Memory B cell (primary cell): ENCODE data around the gene KRTCAP2.
"Not testable (repeated sequence)": the region's sequence is repeated elsewhere in the genome, so short reads cannot be mapped to it uniquely, and the experiment has no call there.

Experiments used
- ATAC-seq: fragments of 150-1000 bp; cut with Tn5 transposase; 2 replicates; pipeline ENCODE4 v1.10.0; 2021; ENCODE audit warnings: low read depth, mild to moderate bottlenecking, moderate library complexity
- DNase-seq, 2 donors: peaks; one replicate each; pipeline ENCODE4 v3.0.0; 2022; ENCODE audit warnings: low spot score in 2 of 2
- H3K27ac Mint-ChIP-seq: one replicate; pipeline ENCODE4 v1.8.0; 2022; ENCODE audit warnings: mild to moderate bottlenecking, moderate library complexity, mixed read lengths
- H3K27me3 Mint-ChIP-seq: one replicate; pipeline ENCODE4 v1.8.0; 2022; ENCODE audit warnings: mixed read lengths
- H3K36me3 Mint-ChIP-seq: one replicate; pipeline ENCODE4 v1.8.0; 2022; ENCODE audit warnings: mild to moderate bottlenecking, mixed read lengths
- H3K4me1 Mint-ChIP-seq: one replicate; pipeline ENCODE4 v1.8.0; 2022; ENCODE audit warnings: mixed read lengths
- H3K4me3 Mint-ChIP-seq: one replicate; pipeline ENCODE4 v1.8.0; 2022; ENCODE audit warnings: mild to moderate bottlenecking, moderate library complexity, mixed read lengths
- H3K9me3 Mint-ChIP-seq: one replicate; pipeline ENCODE4 v1.8.0; 2022; ENCODE audit warnings: mixed read lengths

Gene KRTCAP2

DNA sequence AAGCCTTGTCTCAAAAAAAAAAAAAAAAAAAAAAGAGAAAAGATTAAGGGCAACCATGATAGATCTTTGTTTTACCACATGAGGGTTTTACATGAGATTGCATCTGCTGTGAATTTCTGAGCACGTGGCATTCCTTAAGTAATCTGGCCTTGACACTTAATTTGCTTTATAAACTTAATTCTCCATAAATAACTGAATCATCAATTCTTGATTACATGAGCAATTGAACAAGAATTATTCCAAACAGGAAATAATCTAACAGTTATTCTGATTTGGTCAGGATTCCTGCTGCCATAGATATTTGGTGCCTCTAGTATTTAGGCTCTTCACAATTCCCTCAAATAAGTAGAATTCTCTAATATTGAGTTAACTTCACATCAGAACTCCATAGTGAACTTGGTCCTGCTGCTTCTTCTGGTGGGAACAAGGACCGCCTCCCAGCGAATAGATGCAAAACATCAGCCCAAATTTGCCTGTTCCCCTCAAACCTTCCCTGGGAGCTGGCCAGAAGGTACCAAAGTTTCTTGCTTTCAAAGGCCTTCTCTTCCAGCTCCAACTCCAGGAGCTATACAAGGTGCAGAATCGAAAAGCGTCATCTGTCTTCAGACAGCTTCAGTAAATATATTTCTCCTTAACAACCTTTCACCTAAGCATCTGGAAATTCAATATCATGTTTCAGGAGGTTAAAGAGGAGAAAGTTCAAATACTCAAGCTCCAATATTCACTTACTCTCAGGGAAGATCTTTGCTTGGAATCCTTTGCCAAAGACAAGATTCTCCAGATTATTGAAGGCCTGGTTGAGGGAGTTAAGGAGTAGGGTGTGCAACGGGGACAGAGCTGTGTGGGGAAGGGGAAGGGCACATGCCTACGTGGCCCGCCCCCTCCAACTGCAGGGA, 1.0 kb downstream of the KRTCAP2 start:
- H3K27ac Mint-ChIP-seq, result peak overlapping the region; percentile 97
- H3K36me3 Mint-ChIP-seq, result peaks cover 10% of the 10 kb centered on the region
- H3K4me3 Mint-ChIP-seq, result peak overlapping the region; percentile 100
- ATAC-seq (peak; percentile 19), DNase-seq (no peak)
- H3K27me3 Mint-ChIP-seq, result no peaks in the 10 kb centered on the region
- no peaks in the 10 kb centered on the region for H3K9me3 Mint-ChIP-seq
- peaks cover 42% of the 10 kb centered on the region for H3K4me1 Mint-ChIP-seq

DNA sequence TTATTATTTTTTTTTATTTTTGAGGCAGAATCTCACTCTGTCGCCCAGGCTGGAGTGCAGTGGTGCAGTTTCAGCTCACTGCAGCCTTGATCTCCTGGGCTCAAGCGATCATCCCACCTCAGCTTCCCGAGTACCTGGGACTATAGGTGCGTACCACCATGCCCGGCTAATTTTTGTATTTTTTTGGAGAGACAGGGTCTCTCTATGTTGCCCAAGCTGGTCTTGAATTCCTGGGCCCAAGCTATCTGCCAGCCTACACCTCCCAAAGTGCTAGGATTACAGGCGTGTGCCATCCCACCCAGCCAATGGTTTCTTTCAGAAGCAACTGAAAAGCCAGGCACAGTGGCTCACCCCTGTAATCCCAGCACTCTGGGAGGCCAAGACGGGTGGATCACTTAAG, 2.3 kb downstream of the KRTCAP2 start:
- no peaks in the 10 kb centered on the region for H3K9me3 Mint-ChIP-seq
- H3K27me3 Mint-ChIP-seq, result no peaks in the 10 kb centered on the region
- peaks cover 38% of the 10 kb centered on the region for H3K4me1 Mint-ChIP-seq
- peaks cover 10% of the 10 kb centered on the region for H3K36me3 Mint-ChIP-seq
- no peak overlapping the region for H3K4me3 Mint-ChIP-seq
- ATAC-seq (no peak), DNase-seq (no peak)
- no peak overlapping the region for H3K27ac Mint-ChIP-seq

- no peak overlapping the region for H3K4me3 Mint-ChIP-seq
- H3K36me3 Mint-ChIP-seq, result peaks cover 10% of the 10 kb centered on the region
- no peaks in the 10 kb centered on the region for H3K9me3 Mint-ChIP-seq
- peaks cover 38% of the 10 kb centered on the region for H3K4me1 Mint-ChIP-seq
- ATAC-seq (no peak), DNase-seq (no peak)
- H3K27me3 Mint-ChIP-seq, result no peaks in the 10 kb centered on the region
- H3K27ac Mint-ChIP-seq, result no peak overlapping the region
Measured at GRCh38 chr1:155170101-155170785, 2.9 kb downstream of the KRTCAP2 start.

- H3K9me3 Mint-ChIP-seq, result no peaks in the 10 kb centered on the region
- DNase-seq (no peak), ATAC-seq (no peak)
- peak overlapping the region; percentile 5 for H3K27ac Mint-ChIP-seq
- H3K4me1 Mint-ChIP-seq, result peaks cover 33% of the 10 kb centered on the region
- H3K27me3 Mint-ChIP-seq, result no peaks in the 10 kb centered on the region
- H3K36me3 Mint-ChIP-seq, result peaks cover 10% of the 10 kb centered on the region
- H3K4me3 Mint-ChIP-seq, result no peak overlapping the region
Measured at GRCh38 chr1:155169541-155169940, 3.6 kb downstream of the KRTCAP2 start.

DNA sequence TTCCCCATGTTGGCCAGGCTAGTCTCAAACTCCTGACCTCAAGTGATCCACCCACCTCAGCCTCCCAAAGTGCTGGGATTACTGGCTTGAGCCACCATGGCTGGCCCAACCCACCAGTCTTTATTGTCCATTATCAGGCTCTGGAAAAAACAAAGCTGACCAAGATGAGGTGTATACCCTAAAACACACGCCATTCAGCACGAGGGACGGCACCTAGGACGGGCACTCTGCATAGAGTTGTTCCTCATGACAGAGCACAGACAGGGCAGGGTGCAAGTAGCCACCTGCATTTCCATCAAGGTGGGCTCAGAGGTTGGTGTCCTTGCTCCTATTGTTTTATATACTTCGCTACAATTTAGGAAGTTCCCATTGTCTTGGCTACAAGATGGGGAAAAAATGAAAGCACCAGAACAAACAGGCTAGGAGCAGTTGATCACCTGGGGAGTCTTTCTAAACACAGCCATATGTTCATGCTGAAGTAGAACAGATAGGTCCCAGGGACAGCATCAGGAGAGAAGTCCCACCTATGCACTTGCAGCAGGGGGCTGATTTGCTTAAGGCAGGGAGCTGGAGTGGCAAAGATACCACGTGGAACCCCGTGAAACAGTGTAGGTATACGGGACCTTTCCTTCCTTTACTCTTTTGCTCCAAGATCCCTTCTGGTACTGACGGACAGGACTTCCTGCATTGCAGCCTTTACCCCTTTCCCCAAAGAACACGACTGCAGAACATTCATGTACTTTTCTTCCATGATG, 4.5 kb downstream of the KRTCAP2 start:
- no peak overlapping the region for H3K27ac Mint-ChIP-seq

DNA sequence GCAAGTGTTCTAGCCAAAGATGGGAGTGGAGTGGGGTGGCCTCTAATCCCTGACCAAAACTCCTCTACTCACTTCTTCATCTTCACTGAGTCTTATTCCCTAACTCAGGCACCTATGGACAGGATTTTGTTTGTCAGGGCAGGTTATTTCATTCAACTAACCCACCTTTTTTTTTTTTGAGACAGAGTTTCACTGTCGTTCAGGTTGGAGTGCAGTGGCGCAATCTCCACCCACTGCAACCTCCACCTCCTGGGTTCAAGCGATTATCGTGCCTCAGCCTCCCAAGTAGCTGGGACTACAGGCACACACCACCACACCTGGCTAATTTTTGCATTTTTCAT, 5.0 kb downstream of the KRTCAP2 start:
- H3K27me3 Mint-ChIP-seq, H3K4me3 Mint-ChIP-seq, H3K36me3 Mint-ChIP-seq, H3K27ac Mint-ChIP-seq, DNase-seq, H3K9me3 Mint-ChIP-seq, ATAC-seq: not testable (repeated sequence)
- H3K4me1 Mint-ChIP-seq, result peaks cover 22% of the 10 kb centered on the region

More for the DNA sequence above, 4.5 kb downstream of the KRTCAP2 start:
- Mint-ChIP-seq H3K27me3 (no peaks in the 10 kb centered on the region), H3K4me3 (no peak overlapping the region), H3K36me3 (peaks cover 10% of the 10 kb centered on the region), H3K4me1 (peaks cover 26% of the 10 kb centered on the region), H3K9me3 (no peaks in the 10 kb centered on the region)
- ATAC-seq (no peak), DNase-seq (no peak)

DNA sequence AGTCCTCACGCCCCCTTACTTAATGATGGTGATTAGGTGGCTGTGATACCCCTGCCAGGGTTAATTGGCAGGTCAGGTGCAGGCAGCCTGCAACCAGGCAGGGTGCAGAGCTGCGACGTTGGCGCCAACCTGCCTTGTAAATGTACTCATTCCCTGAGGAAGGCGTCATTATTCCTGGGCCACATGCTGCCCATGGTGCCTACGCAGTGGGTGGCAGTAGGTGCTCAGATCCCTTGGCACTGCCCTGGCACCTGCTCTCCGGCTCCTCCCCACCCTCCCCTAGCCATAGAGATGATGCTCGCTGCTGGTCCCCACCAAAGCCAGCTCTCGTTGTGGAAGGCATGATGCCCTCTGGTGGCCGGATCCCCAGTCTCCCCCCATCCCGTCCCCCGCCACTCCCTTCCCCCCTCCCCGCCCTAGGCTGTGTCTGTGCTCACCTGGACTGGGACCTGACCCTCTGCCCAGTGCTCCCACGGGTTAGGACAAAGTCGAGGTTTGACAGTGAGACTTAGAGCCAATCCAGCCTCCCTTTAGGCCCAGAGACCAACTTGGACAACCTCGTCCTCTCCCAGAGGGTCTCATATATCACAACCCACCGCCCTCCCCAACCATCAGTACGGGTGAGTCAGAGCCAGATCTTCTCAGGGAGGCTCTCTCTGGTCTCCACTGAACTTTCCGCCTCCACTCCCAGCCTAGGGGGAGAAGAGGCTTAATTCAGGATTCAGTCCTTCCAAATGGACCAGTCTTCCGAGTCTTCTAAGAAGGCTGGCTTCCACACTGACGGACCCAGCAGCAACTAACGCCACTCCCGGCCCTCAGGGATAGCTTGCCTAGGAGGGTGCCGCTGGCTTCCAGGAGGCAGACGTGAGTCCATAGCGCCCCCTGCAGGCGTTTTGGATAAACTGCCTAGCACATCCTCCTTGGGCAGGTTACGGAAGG, 5.7 kb downstream of the KRTCAP2 start:
- H3K4me1 Mint-ChIP-seq, result peaks cover 19% of the 10 kb centered on the region
- H3K4me3 Mint-ChIP-seq, result peak overlapping the region; percentile 69
- ATAC-seq (peak; percentile 84), DNase-seq (peak; percentile 85 to 87)
- H3K36me3 Mint-ChIP-seq, result peaks cover 10% of the 10 kb centered on the region
- H3K27ac Mint-ChIP-seq, result no peak overlapping the region
- H3K9me3 Mint-ChIP-seq, result no peaks in the 10 kb centered on the region
- H3K27me3 Mint-ChIP-seq, result no peaks in the 10 kb centered on the region

GRCh38 chr1:155166471-155167165, 6.5 kb downstream of the KRTCAP2 start:
- DNase-seq, result no peak
- Mint-ChIP-seq H3K9me3 (no peaks in the 10 kb centered on the region), H3K27me3 (no peaks in the 10 kb centered on the region), H3K4me1 (peaks cover 14% of the 10 kb centered on the region), H3K36me3 (peaks cover 10% of the 10 kb centered on the region), H3K27ac (no peak overlapping the region), H3K4me3 (peak overlapping the region; percentile 69)
- no peak for ATAC-seq

DNA sequence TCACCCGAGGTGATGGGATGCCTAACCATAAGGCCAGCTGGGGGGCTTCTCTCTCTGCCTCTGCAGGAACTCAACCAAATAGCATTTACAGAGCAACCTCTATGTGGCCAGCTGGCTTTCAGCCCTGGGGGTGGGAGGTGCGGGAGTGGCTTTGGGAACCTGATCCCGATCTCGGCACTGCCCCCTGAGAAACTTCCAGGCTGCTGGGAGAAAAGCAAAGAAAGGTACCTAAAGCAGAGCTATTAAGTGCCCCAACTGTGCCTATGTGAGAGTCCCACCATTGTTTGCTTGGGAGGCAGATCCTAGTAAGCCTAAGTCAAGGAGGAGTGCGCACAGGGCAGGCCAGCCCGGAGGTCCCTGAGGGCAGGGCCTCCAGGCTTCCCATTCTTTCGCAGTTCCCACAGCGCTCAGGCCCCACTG, 7.0 kb downstream of the KRTCAP2 start:
- Mint-ChIP-seq H3K9me3 (no peaks in the 10 kb centered on the region), H3K4me3 (no peak overlapping the region)

DNA sequence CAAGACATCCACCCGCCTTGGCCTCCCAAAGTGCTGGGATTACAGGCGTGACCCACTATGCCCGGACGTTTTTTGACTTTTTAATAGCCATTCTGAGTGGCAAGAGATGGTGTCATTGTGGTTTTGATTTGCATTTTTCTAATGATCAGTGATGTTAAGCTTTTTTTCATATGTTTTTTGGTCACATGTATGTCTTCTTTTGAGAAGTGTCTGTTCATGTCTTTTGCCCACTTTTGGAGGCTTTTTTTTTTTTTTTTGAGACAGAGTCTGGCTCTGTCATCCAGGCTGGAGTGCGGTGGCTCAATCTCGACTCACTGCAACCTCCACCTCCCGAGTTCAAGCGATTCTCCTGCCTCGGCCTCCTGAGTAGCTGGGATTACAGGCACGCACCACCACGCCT, 8.5 kb downstream of the KRTCAP2 start:
- H3K27ac Mint-ChIP-seq, H3K27me3 Mint-ChIP-seq, H3K4me3 Mint-ChIP-seq, H3K9me3 Mint-ChIP-seq, H3K36me3 Mint-ChIP-seq, DNase-seq, ATAC-seq: not testable (repeated sequence)
- peaks cover 14% of the 10 kb centered on the region for H3K4me1 Mint-ChIP-seq

More for the DNA sequence above, 7.0 kb downstream of the KRTCAP2 start:
- Mint-ChIP-seq H3K4me1 (peaks cover 14% of the 10 kb centered on the region), H3K36me3 (peaks cover 10% of the 10 kb centered on the region), H3K27ac (no peak overlapping the region), H3K27me3 (no peaks in the 10 kb centered on the region)
- DNase-seq (no peak), ATAC-seq (no peak)

GRCh38 chr1:155163785-155164184, 9.3 kb downstream of the KRTCAP2 start:
- DNase-seq, H3K36me3 Mint-ChIP-seq, H3K9me3 Mint-ChIP-seq, ATAC-seq, H3K27me3 Mint-ChIP-seq, H3K4me3 Mint-ChIP-seq, H3K27ac Mint-ChIP-seq: not testable (repeated sequence)
- peaks cover 14% of the 10 kb centered on the region for H3K4me1 Mint-ChIP-seq

- ATAC-seq, H3K9me3 Mint-ChIP-seq, H3K4me1 Mint-ChIP-seq, H3K27ac Mint-ChIP-seq, DNase-seq, H3K4me3 Mint-ChIP-seq, H3K36me3 Mint-ChIP-seq, H3K27me3 Mint-ChIP-seq: not testable (repeated sequence)
Measured at GRCh38 chr1:155162631-155163030, 10.5 kb downstream of the KRTCAP2 start.

DNA sequence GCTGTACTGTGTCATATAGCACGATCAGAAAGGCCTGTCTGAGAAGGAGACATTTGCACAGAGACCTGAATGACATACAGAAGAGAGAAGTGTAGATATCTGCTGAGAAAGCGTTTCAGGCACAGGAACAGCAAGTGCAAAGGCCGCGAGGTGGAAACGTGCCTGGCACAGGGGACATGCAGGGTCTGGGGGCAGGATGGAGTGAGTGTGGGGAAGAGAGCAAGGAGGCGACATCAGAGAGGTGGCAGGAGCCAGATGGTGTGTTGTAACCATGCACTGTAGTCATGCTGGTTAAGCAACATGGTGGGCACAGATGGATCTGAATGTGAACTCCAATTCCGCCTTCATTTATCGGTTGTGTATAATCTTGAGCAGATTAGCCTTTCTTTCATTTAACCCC, 13.0 kb downstream of the KRTCAP2 start:
- DNase-seq (no peak), ATAC-seq (no peak)
- Mint-ChIP-seq H3K36me3 (no peaks in the 10 kb centered on the region), H3K27ac (no peak overlapping the region), H3K27me3 (no peaks in the 10 kb centered on the region), H3K9me3 (no peaks in the 10 kb centered on the region), H3K4me3 (no peak overlapping the region), H3K4me1 (no peaks in the 10 kb centered on the region)
